Astrocyte (in vitro differentiated cells and primary cell): ENCODE results near the gene DNER.

Experiments
- EZH2 ChIP-seq: IDR thresholded peaks from 2 replicates; pipeline ENCODE4 v1.6.1; 2012; ENCODE audit warnings: mild to moderate bottlenecking, low read length, inconsistent platforms; ENCODE audit not compliant: insufficient read depth
- TF ChIP-seq, protein P1 (sequence below): IDR thresholded peaks from 2 replicates; pipeline ENCODE4 v1.5.1; 2011; ENCODE audit warnings: low read depth, mild to moderate bottlenecking, inconsistent platforms, low read length, moderate library complexity; ENCODE audit not compliant: insufficient read depth

GRCh38 chr2:229627728-229628127 lies 86.6 kb downstream of the DNER start:
- TF ChIP-seq, protein P1, sequence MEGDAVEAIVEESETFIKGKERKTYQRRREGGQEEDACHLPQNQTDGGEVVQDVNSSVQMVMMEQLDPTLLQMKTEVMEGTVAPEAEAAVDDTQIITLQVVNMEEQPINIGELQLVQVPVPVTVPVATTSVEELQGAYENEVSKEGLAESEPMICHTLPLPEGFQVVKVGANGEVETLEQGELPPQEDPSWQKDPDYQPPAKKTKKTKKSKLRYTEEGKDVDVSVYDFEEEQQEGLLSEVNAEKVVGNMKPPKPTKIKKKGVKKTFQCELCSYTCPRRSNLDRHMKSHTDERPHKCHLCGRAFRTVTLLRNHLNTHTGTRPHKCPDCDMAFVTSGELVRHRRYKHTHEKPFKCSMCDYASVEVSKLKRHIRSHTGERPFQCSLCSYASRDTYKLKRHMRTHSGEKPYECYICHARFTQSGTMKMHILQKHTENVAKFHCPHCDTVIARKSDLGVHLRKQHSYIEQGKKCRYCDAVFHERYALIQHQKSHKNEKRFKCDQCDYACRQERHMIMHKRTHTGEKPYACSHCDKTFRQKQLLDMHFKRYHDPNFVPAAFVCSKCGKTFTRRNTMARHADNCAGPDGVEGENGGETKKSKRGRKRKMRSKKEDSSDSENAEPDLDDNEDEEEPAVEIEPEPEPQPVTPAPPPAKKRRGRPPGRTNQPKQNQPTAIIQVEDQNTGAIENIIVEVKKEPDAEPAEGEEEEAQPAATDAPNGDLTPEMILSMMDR = no peak
- TF ChIP-seq EZH2 = no peak
